Calu3 (cell line): Measurements from ENCODE around the gene RPL3. TPM values are rescaled to one million over a fixed set of nuclear protein-coding genes. Genes with fewer than 3 reads are reported as not detected.

Experiments used
- BruUV-seq: library from RNA; stranded (reverse); fragments of 400-500 nt; replicated peaks from 2 replicates; lab custom pipeline; 2021; lab: Mats Ljungman, UMichigan
- CTCF ChIA-PET: fragments of 300-600 bp; sonication (Branson Sonifier 250); formaldehyde crosslinking; loops from one replicate; lab custom pipeline; 2022; ENCODE audit warnings: antibody characterized with exemption; lab: Charles Lee
- DNase-seq: peaks from one replicate; pipeline ENCODE4 v3.0.0; 2022
- H3K27ac Mint-ChIP-seq: one replicate; pipeline ENCODE4 v1.8.0; 2022; ENCODE audit warnings: mixed read lengths; ENCODE audit not compliant: unreplicated experiment
- H3K27me3 Mint-ChIP-seq: one replicate; pipeline ENCODE4 v1.8.0; 2022; ENCODE audit warnings: mixed read lengths; ENCODE audit not compliant: unreplicated experiment
- H3K36me3 Mint-ChIP-seq: one replicate; pipeline ENCODE4 v1.8.0; 2022; ENCODE audit warnings: mild to moderate bottlenecking, moderate library complexity, mixed read lengths; ENCODE audit not compliant: insufficient read depth, unreplicated experiment
- H3K4me1 Mint-ChIP-seq: one replicate; pipeline ENCODE4 v1.8.0; 2022; ENCODE audit warnings: mild to moderate bottlenecking, low read depth, mixed read lengths; ENCODE audit not compliant: unreplicated experiment
- H3K4me3 Mint-ChIP-seq: one replicate; pipeline ENCODE4 v1.8.0; 2022; ENCODE audit warnings: mild to moderate bottlenecking, low read depth, moderate library complexity, mixed read lengths; ENCODE audit not compliant: unreplicated experiment
- H3K9me3 Mint-ChIP-seq: one replicate; pipeline ENCODE4 v1.8.0; 2022; ENCODE audit warnings: low read depth, mixed read lengths; ENCODE audit not compliant: unreplicated experiment
- intact Hi-C: fragments of 100-400 bp; cut with micrococcal nuclease; formaldehyde crosslinking; loops from one replicate; pipeline ENCODE4 v1.10.0; 2022; ENCODE audit not compliant: unreplicated experiment
- total RNA-seq: library from RNA; stranded (reverse); gene quantifications from 2 replicates; pipeline ENCODE4 v1.2.3, GENCODE V29; 2022
- TF ChIP-seq, protein P1 (sequence below): fragments of 200-600 bp; IDR thresholded peaks from one replicate; pipeline ENCODE4 v1.8.0; 2022; ENCODE audit warnings: antibody characterized with exemption; ENCODE audit not compliant: unreplicated experiment

The RPL3 gene
- total RNA-seq, 1 experiment from 2014 or later: 1,058 TPM

DNA sequence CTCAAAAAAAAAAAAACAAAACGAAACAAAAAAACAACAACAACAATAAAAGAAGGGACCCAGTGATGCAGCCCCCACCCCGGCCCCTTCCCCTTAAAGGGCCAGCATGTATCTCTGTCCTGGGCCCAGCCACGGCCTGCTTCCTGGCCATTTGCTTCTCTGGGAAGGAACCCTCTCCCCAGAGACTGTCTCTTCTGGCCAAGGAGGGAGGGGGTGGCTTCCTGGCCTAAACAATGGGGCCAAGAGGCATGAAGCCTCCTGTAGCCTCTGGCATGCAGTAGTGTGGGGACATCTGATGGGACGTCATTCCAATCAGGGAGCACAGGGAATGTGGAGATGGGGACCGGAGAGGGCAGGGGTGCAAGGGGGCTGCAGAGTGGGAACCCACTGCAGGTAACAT, 49.1 kb downstream of the RPL3 start:
- BruUV-seq: no TSS peak
- CTCF ChIA-PET: interaction anchor here (0.7 kb wide), 1 partner anchor 96 kb away, joined by 3 read pairs; no protein-coding TSS in a partner anchor
- H3K9me3 Mint-ChIP-seq: no peaks in the 10 kb centered on the region
- no peaks in the 10 kb centered on the region for H3K36me3 Mint-ChIP-seq
- no peak overlapping the region for H3K27ac Mint-ChIP-seq
- intact Hi-C loops: no loop called here
- no peaks in the 10 kb centered on the region for H3K27me3 Mint-ChIP-seq
- no peaks in the 10 kb centered on the region for H3K4me1 Mint-ChIP-seq
- H3K4me3 Mint-ChIP-seq: no peak overlapping the region
- DNase-seq: no peak
- TF ChIP-seq, protein P1, sequence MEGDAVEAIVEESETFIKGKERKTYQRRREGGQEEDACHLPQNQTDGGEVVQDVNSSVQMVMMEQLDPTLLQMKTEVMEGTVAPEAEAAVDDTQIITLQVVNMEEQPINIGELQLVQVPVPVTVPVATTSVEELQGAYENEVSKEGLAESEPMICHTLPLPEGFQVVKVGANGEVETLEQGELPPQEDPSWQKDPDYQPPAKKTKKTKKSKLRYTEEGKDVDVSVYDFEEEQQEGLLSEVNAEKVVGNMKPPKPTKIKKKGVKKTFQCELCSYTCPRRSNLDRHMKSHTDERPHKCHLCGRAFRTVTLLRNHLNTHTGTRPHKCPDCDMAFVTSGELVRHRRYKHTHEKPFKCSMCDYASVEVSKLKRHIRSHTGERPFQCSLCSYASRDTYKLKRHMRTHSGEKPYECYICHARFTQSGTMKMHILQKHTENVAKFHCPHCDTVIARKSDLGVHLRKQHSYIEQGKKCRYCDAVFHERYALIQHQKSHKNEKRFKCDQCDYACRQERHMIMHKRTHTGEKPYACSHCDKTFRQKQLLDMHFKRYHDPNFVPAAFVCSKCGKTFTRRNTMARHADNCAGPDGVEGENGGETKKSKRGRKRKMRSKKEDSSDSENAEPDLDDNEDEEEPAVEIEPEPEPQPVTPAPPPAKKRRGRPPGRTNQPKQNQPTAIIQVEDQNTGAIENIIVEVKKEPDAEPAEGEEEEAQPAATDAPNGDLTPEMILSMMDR: no peak

DNA sequence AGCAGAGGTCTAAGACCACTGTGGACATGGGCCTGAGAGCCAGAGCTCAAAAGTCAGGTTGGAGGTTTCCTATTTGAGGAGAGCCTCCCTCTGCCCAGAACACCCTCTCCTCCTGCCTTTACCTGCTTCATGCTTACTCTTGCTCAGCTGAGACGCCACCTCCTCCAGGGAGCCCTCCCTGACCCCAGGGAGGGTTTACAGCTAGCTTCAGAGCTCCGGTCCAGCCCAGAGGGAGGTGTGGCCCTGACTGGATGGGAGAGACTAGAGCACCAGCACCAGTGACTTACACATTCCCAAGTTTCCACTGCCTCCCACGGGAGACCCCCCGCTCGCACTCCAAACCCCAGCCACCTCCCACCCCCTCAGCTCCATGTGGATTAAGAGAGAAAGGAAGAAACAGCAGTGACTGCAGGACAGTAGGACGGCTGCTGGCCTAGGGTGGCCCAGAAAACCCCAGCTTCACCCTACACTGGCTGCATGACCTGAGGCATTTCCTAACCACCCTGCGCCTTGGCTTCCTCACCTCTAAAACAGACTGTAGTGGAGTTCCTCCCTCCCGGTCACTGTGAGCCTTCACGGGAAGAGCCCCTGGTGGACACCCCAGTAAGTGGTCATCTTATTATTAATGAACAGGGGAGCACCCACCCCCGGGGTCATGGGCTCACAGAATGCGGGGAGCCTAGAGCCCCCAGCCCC, 50.2 kb downstream of the RPL3 start:
- intact Hi-C loops: no loop called here

DNA sequence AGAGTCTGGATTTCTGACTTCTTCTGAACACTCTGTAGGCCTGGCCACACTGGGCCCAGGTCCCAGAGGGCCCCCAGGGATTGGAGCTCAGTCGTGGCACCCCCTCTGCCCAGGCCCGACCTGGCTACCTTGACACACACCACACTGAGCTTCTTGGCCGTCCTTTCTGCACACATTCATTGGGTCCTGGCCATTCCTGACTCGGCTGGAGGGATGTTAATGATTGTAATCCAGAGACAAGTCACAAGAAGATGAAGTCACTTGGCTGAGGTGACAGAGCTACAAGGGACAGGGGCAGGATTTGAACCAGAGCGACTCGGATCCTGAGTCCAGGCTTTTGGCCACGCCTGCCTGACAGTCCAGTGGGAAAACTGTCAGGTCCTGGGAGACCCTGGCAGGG, 50.8 kb downstream of the RPL3 start:
- no peak overlapping the region for H3K27ac Mint-ChIP-seq
- TF ChIP-seq, protein P1: no peak
- H3K4me3 Mint-ChIP-seq: no peak overlapping the region
- no peak for DNase-seq
- intact Hi-C loops: no loop called here
- BruUV-seq: no TSS peak
- H3K9me3 Mint-ChIP-seq: no peaks in the 10 kb centered on the region
- H3K27me3 Mint-ChIP-seq: no peaks in the 10 kb centered on the region
- H3K36me3 Mint-ChIP-seq: no peaks in the 10 kb centered on the region
- CTCF ChIA-PET: no interaction called here
- H3K4me1 Mint-ChIP-seq: no peaks in the 10 kb centered on the region

More for the DNA sequence above, 50.2 kb downstream of the RPL3 start:
- Mint-ChIP-seq H3K27ac (no peak overlapping the region), H3K4me1 (no peaks in the 10 kb centered on the region), H3K27me3 (no peaks in the 10 kb centered on the region), H3K4me3 (no peak overlapping the region), H3K36me3 (no peaks in the 10 kb centered on the region), H3K9me3 (no peaks in the 10 kb centered on the region)
- CTCF ChIA-PET: interaction anchor here (0.7 kb wide), 1 partner anchor 95 kb away, joined by 3 read pairs; no protein-coding TSS in a partner anchor
- DNase-seq: no peak
- TF ChIP-seq, protein P1: no peak
- BruUV-seq: no TSS peak

DNA sequence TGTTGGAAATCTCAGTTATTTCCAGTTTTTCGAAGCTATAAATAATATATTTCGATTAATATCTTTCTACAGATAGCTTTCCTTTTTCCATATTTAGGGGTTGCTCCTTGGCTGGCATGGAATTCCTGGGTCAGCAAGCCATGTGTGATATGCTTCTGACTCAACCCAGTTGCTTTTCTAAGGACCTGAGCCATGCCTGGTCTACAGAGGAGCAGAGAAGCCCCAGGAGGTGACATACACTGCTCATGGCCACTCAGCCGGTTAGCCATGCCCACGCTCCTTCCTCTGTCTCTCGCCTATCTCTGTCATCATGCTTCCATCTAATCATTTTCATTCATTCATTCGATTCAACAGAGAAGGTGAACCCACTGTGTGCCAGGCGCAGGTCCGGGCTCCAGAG, 51.4 kb downstream of the RPL3 start:
- H3K27me3 Mint-ChIP-seq: no peaks in the 10 kb centered on the region
- TF ChIP-seq, protein P1: no peak
- intact Hi-C loops: no loop called here
- no peaks in the 10 kb centered on the region for H3K36me3 Mint-ChIP-seq
- no peaks in the 10 kb centered on the region for H3K4me1 Mint-ChIP-seq
- DNase-seq: no peak
- H3K9me3 Mint-ChIP-seq: no peaks in the 10 kb centered on the region
- BruUV-seq: no TSS peak
- CTCF ChIA-PET: no interaction called here
- no peak overlapping the region for H3K4me3 Mint-ChIP-seq
- H3K27ac Mint-ChIP-seq: no peak overlapping the region
